HG03045 (cell line): ENCODE measurements around the gene ASAP2.
"Not testable (repeated sequence)": the region's sequence is repeated elsewhere in the genome, so short reads cannot be mapped to it uniquely, and the experiment has no call there.

ENCODE experiments used
- ATAC-seq: cut with Tn5 transposase; IDR thresholded peaks from one replicate; pipeline ENCODE4 v1.9.1; 2021; ENCODE audit warnings: mild to moderate bottlenecking, moderate library complexity; ENCODE audit not compliant: unreplicated experiment

Gene ASAP2

GRCh38 chr2:9250091-9250490, 43.5 kb downstream of the ASAP2 start:
- ATAC-seq = no peak

- no peak for ATAC-seq
Measured at GRCh38 chr2:9250498-9251153, 44.0 kb downstream of the ASAP2 start.

GRCh38 chr2:9251154-9252001, 44.8 kb downstream of the ASAP2 start:
- ATAC-seq = no peak

GRCh38 chr2:9252002-9252357, 45.4 kb downstream of the ASAP2 start:
- ATAC-seq = no peak

GRCh38 chr2:9255416-9255815, 48.8 kb downstream of the ASAP2 start:
- no peak for ATAC-seq

- ATAC-seq = no peak
Measured at GRCh38 chr2:9256147-9256546, 49.5 kb downstream of the ASAP2 start.

GRCh38 chr2:9256570-9257043, 50.0 kb downstream of the ASAP2 start:
- no peak for ATAC-seq

GRCh38 chr2:9258501-9258900, 51.9 kb downstream of the ASAP2 start:
- no peak for ATAC-seq

GRCh38 chr2:9258953-9259399, 52.4 kb downstream of the ASAP2 start:
- no peak for ATAC-seq

GRCh38 chr2:9260464-9260918, 53.9 kb downstream of the ASAP2 start:
- no peak for ATAC-seq

- no peak for ATAC-seq
Measured at GRCh38 chr2:9261231-9261883, 54.7 kb downstream of the ASAP2 start.

GRCh38 chr2:9262671-9263171, 56.1 kb downstream of the ASAP2 start:
- no peak for ATAC-seq

- ATAC-seq = no peak
Measured at GRCh38 chr2:9263428-9263827, 56.8 kb downstream of the ASAP2 start.

GRCh38 chr2:9264301-9264700, 57.7 kb downstream of the ASAP2 start:
- ATAC-seq = no peak

GRCh38 chr2:9266711-9267110, 60.1 kb downstream of the ASAP2 start:
- no peak for ATAC-seq

GRCh38 chr2:9267286-9267685, 60.7 kb downstream of the ASAP2 start:
- not testable (repeated sequence) for ATAC-seq

GRCh38 chr2:9268301-9269080, 61.9 kb downstream of the ASAP2 start:
- ATAC-seq = no peak

GRCh38 chr2:9269295-9269694, 62.7 kb downstream of the ASAP2 start:
- no peak for ATAC-seq

GRCh38 chr2:9269695-9270360, 63.2 kb downstream of the ASAP2 start:
- ATAC-seq = no peak

- ATAC-seq = no peak
Measured at GRCh38 chr2:9271091-9271490, 64.5 kb downstream of the ASAP2 start.
